ENCODE results near the gene TMEM43. TPM values are rescaled to one million over a fixed set of nuclear protein-coding genes. Genes with fewer than 3 reads are reported as not detected.

Gene TMEM43
- total and polyA plus RNA-seq, 2 of the 13 experiments (the other 11 are each of a cell fraction or from before 2014, with no cell fraction given) = 48.9 to 50.5 TPM

- TF ChIP-seq HNF1A (IDR thresholded peaks at IDR 0.05; ENCODE audit: low read depth) = no peak
- peak; percentile 78 for TF ChIP-seq HNF1A (CRISPR knock-in tag; IDR thresholded peaks at IDR 0.05; ENCODE audit: borderline replicate concordance)
- peak; percentile 62 for TF ChIP-seq GATAD2A (CRISPR knock-in tag; IDR thresholded peaks at IDR 0.05)
- no peak for TF ChIP-seq MYNN (CRISPR knock-in tag; IDR thresholded peaks at IDR 0.05; ENCODE audit: low read depth)
- peak; percentile 64; the same call in 1 of the 2 replicates for TF ChIP-seq ZNF430 (CRISPR knock-in tag; IDR thresholded peaks at IDR 0.05)
- 0 out of 2 replicates have a peak, but pooled peaks have one; percentile 33 for TF ChIP-seq SNAPC4 (CRISPR knock-in tag; IDR thresholded peaks at IDR 0.05)
- peak; percentile 49; the same call in 1 of the 2 replicates for TF ChIP-seq SMAD1 (CRISPR knock-in tag; IDR thresholded peaks at IDR 0.05; ENCODE audit: borderline replicate concordance, low read depth)
- 0 out of 2 replicates have a peak, but pooled peaks have one; percentile 54 for TF ChIP-seq ZNF34 (CRISPR knock-in tag; IDR thresholded peaks at IDR 0.05; ENCODE audit: borderline replicate concordance)
- TF ChIP-seq ARID5B (CRISPR knock-in tag; IDR thresholded peaks at IDR 0.05) = peak; percentile 68
- no peak; the same call in 1 of the 2 replicates for TF ChIP-seq SP140L (CRISPR knock-in tag; IDR thresholded peaks at IDR 0.05; ENCODE audit: borderline replicate concordance)
- 0 out of 2 replicates have a peak, but pooled peaks have one; percentile 31 for TF ChIP-seq PAWR (CRISPR knock-in tag; IDR thresholded peaks at IDR 0.05; ENCODE audit: borderline replicate concordance)
- no peak for TF ChIP-seq ZNF552 (CRISPR knock-in tag; IDR thresholded peaks at IDR 0.05; ENCODE audit: borderline replicate concordance)
- no peak for TF ChIP-seq PBX2 (CRISPR knock-in tag; IDR thresholded peaks at IDR 0.05)
These were observed 53.6 kb downstream of the TMEM43 start, which contains the start of the genes LSM3 and XPC (continued) for GRCh38 chr3:14178247-14179113.
